Measurements from ENCODE around the gene CSNK1G3.

The CSNK1G3 gene

DNA sequence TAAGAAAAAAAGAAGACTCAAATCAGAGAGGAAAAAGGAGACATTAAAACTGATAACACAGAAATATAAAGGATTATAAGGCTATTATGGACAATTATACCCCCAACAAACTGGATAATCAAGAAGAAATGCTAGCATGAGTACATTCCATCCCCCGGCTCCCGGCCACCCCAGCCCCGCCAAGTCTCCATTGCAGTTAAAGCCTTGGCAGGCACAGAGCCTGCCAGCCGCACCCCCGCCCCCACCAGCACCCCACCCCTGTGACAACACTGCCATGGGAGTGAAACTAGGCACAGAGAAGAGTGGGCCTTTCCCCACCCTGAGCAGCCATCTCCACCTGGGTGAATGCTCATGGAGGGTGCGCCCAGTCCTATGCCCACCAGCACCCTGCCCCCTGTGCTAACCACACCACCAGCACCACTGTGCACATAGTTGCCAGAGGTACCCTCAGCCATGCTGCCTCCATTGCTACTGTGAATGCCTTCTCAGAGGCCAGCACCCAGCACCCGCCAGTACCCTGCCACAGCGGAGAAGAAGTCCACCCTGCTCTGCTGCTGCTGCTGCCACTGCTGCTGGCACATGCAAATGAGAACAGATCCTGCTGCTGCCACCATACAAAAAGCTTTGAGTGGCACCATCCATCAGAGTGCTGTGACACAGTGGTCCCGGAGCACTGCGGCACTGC is 117.0 kb downstream of the CSNK1G3 start:
- TF ChIP-seq GATA2 (IDR thresholded peaks at IDR 0.05; ENCODE audit: low read depth, low read length) (no peak), GATA3 (IDR thresholded peaks at IDR 0.05; ENCODE audit: low read depth, low read length) (no peak)

DNA sequence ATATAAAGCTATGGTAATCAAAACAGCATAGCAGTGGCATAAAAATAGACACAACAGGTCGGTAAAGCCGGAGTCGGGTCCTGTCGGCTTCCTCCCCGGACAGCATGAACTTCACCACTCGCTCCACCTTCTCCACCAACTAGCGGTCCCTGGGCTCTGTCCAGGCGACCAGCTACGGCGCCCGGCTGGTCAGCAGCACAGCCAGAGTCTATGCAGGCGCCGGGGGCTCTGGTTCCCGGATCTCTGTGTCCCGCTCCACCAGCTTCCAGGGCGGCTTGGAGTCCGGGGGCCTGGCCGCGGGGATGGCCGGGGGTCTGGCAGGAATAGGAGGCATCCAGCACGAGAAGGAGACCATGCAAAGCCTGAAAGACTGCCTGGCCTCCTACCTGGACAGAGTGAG is 124.0 kb downstream of the CSNK1G3 start:
- TF ChIP-seq GATA3 (IDR thresholded peaks at IDR 0.05; ENCODE audit: low read depth, low read length) (no peak), GATA2 (IDR thresholded peaks at IDR 0.05; ENCODE audit: low read depth, low read length) (no peak)

DNA sequence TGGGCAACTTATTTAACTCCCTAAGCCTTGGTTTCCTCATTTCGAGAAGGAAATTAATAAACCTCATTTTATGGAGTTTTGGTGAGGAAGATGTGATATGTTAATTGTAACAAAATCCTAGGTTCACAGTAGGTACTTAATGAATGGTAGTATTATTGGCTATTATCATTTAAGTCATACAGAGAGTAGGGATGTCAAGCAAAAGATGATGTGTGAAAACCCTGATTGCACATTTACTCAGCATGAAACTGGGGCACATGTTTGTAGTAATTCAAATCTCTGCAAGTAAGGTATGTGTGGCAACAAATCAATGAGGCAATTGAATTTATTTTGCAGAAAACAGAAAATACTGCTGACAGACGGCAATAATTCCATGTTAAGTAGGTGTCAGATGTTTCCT is 127.3 kb downstream of the CSNK1G3 start:
- TF ChIP-seq GATA2 (IDR thresholded peaks at IDR 0.05; ENCODE audit: low read depth, low read length) = no peak
- TF ChIP-seq GATA3 (IDR thresholded peaks at IDR 0.05; ENCODE audit: low read depth, low read length) = no peak

DNA sequence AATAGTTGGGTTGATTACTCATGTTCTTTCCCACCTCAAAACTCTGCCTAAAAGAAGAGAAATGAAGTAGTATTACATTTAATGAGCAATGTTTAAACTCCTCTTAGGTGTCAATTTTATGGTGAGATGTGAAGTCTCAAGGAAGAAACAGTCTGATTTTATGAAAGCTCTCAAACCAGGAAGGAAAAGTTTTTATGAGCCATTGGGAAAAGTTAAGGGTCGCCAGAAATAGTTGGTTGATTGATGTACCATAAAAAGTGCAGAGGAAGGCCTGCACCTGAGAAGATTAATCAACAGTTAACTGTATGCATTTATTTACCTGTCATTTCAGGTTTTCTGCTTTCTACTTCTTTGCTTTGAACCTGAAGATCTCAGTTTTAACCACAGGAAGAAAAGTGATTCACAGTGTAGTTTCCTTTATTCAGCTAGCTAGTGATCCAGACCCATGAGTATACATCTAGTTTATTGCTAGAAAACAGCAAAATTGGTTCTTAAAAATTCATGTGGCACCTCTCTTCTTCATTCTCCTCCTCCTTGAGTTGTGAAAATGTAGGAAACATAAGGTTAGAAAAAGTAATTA is 133.1 kb downstream of the CSNK1G3 start:
- TF ChIP-seq GATA3 (IDR thresholded peaks at IDR 0.05; ENCODE audit: low read depth, low read length) = no peak
- no peak for TF ChIP-seq GATA2 (IDR thresholded peaks at IDR 0.05; ENCODE audit: low read depth, low read length)

DNA sequence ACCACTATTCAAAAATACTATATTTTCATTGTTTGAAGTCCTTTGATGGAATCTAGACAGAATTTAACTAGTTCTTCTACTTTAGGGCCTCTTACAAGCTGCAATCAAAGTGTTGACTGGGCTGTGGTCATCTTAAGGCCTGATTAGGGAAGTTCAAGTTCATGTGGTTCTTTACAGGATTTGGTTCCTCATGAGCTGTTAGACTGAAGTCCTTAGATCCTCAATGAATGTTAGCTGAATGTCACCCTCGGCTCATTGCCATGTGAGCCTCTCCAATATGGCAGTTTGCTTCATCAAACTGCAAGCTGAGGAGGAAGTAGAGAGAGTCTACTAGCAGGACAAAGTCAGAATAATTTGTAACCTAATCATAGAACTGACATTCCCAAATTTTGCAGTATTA is 135.1 kb downstream of the CSNK1G3 start:
- TF ChIP-seq GATA3 (IDR thresholded peaks at IDR 0.05; ENCODE audit: low read depth, low read length) (no peak), GATA2 (IDR thresholded peaks at IDR 0.05; ENCODE audit: low read depth, low read length) (no peak)

DNA sequence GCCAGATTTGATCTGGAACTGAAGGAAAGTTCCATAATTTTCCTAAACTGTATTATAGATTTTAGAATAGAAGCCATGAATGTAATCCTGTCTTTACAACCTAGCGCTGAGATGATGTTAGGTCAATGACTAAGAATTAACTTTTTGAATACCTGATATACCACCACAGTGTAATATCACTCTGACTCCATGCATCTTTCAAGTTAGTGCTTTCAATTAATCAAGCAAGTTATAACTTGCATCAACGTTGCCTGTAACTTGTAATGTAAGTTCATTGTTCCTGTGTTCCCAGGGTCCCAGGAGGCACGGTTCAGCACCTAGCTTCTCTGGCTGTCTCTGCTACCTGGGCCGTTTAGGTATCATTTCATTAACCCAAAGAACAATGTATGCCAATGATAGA is 139.3 kb downstream of the CSNK1G3 start:
- TF ChIP-seq GATA2 (IDR thresholded peaks at IDR 0.05; ENCODE audit: low read depth, low read length) = no peak
- TF ChIP-seq GATA3 (IDR thresholded peaks at IDR 0.05; ENCODE audit: low read depth, low read length) = no peak

DNA sequence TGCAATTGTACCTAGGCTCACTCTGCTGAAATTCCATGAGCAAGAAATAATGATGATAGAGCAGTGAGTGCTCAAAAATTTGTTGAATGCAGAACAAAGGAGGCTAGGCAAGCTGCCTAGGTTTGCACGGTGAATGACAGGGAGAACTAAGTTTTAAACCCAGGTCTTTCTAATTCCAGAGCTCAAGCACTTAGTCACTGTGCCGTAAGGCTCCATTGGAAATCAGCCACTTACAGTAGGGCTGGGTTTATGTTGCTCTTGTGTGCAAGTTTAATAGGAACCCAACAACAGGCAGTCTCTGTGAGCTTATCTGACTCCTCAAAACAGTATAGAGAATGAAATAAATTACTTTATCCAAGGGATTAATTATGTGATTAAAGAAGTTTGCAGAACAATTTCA is 147.0 kb downstream of the CSNK1G3 start:
- TF ChIP-seq GATA2 (IDR thresholded peaks at IDR 0.05; ENCODE audit: low read depth, low read length) (no peak), GATA3 (IDR thresholded peaks at IDR 0.05; ENCODE audit: low read depth, low read length) (no peak)

DNA sequence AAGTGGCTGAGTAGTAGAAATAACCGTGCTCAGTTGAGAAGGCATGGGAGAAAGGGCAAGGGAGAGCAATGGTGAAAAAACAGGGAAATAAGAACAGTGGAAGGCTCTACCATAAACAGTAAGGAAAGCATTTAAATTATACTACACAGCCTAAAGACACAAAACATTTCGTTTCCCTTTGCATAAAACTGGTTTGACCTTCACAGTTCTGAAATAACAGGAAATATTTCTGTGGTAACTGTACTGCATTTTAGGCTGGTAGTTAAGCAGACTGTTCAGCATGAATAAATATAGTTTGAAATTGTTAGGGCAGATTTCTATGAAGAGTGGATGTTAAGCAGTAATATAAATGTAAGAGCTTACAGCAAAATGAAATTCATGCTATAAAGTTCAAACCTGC is 147.5 kb downstream of the CSNK1G3 start:
- no peak for TF ChIP-seq GATA3 (IDR thresholded peaks at IDR 0.05; ENCODE audit: low read depth, low read length)

DNA sequence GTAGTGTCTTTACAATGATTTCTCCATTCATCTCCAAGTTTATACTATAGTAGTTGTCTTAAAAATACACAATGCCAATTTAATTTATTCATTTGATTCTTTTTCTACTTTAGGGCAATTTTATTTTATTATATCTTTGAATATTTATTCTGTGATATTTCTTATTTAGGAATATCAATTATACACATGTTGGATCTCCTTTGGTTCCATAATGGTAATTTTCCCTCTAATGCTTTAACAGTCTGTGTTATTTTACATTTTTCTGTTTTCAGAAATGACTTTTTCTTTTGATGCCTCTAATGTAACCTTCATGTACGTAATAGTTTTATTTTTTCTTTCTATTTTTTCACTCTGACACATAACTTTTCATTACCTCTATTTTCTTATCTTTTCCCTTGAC is 153.0 kb downstream of the CSNK1G3 start:
- TF ChIP-seq GATA2 (IDR thresholded peaks at IDR 0.05; ENCODE audit: low read depth, low read length) (no peak), GATA3 (IDR thresholded peaks at IDR 0.05; ENCODE audit: low read depth, low read length) (no peak)

DNA sequence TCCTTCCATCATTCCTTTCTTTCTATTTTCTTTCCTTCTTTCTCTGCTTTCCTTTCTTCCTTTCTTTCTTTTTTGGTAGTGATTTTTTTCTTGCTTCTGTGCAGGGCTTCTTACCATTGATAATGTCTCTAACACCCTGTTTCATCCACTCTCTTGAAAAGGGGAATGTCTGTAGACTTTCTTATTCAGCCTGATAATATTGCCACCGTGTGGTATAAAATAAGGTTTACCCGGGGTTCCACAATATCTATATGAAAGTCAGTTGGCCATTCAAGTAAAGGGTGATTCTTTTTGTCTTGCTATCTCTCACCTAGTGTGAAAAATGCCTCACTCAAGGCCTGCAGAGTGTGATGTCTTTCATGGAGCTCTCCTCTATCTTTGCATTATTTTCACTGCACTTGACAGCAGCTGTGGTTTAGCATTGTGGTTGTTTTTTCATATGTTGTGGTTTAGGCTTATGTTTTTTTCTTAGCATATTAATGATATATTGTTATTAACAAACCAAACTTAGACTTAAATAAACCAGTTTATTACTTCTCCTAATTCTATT is 153.9 kb downstream of the CSNK1G3 start:
- no peak for TF ChIP-seq GATA2 (IDR thresholded peaks at IDR 0.05; ENCODE audit: low read depth, low read length)
- TF ChIP-seq GATA3 (IDR thresholded peaks at IDR 0.05; ENCODE audit: low read depth, low read length) = no peak

All from SH-SY5Y (cell line).